CD4-positive, alpha-beta T cell treated with Interleukin-15 for 1 hour (primary cell): Measurements from ENCODE around the gene PGF.

ENCODE experiments used
- DNase-seq: peaks from one replicate; pipeline ENCODE4 v3.0.0-alpha.2; 2020

Gene PGF

DNA sequence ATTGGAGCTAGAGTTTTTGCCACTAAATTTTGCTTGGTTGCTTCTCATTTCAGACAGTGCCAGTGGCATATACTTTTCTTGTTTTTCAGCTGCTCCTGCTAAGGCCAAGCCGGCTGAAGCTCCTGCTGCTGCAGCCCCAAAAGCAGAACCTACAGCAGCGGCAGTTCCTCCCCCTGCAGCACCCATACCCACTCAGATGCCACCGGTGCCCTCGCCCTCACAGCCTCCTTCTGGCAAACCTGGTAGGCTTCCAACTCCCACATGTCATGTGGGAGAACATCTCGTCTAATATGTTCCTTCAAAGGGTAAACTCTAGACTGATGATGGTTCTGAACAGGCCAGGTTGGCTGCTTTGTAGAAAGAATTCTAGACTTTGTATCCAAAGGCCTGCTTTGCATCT is 62.7 kb downstream of the PGF start:
- no peak for DNase-seq

DNA sequence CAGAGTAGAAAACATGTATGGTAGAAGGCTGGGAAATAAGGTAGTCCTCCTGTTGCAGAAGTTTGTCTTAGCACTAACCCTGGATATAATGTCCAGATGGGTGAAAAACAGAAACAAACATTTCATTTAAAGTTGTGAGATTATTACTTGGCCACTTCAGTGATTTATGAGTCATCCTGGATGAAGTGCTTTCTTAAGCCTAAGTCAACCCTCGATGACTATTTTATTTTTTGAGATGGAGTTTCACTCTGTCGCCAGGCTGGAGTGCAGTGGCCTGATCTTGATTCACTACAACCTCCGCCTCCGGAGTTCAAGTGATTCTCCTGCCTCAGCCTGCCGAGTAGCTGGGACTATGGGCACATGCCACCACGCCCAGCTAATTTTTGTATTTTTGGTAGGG is 63.5 kb downstream of the PGF start:
- no peak for DNase-seq
